ENCODE measurements around the gene GRK5. TPM values are rescaled to one million over a fixed set of nuclear protein-coding genes. Genes with fewer than 3 reads are reported as not detected.

GRK5 gene
- total RNA-seq, 4 donors from 2014 or later, result 10.0 to 61.9 (median 18.1) TPM

DNA sequence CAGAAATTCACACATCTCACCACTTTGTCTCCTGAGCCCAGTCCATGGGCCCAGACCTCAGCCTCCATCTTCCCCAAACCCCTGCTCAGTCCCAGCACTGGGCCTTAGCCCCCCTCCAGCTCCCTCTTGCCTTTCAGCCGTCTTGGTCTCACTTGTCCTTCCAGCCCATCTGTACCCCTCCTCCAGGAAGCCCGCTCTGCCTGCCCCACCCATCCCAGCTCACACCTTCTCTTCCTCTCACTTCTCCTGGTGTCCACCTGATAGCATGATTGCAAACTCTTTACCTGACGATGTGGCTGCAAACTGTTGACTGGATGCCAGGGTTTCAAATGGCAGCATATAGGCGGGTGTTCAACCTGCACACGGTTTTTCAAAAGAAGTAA is 238.6 kb downstream of the GRK5 start:
- Histone ChIP-seq H3K27me3 (no peaks in the 10 kb centered on the region), H3K9me3 (no peaks in the 10 kb centered on the region), H3K4me1 (peaks cover 0 to 4% (median 0%) of the 10 kb centered on the region in 4 donors), H3K27ac (no peak overlapping the region), H3K36me3 (peaks cover 0 to 18% (median 0%) of the 10 kb centered on the region in 3 donors), H3K4me3 (no peak overlapping the region)
- no peak for DNase-seq
- TF ChIP-seq, protein P1, sequence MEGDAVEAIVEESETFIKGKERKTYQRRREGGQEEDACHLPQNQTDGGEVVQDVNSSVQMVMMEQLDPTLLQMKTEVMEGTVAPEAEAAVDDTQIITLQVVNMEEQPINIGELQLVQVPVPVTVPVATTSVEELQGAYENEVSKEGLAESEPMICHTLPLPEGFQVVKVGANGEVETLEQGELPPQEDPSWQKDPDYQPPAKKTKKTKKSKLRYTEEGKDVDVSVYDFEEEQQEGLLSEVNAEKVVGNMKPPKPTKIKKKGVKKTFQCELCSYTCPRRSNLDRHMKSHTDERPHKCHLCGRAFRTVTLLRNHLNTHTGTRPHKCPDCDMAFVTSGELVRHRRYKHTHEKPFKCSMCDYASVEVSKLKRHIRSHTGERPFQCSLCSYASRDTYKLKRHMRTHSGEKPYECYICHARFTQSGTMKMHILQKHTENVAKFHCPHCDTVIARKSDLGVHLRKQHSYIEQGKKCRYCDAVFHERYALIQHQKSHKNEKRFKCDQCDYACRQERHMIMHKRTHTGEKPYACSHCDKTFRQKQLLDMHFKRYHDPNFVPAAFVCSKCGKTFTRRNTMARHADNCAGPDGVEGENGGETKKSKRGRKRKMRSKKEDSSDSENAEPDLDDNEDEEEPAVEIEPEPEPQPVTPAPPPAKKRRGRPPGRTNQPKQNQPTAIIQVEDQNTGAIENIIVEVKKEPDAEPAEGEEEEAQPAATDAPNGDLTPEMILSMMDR (IDR thresholded peaks at IDR 0.05), result no peak
- TF ChIP-seq POLR2A (IDR thresholded peaks at IDR 0.05), result no peak

DNA sequence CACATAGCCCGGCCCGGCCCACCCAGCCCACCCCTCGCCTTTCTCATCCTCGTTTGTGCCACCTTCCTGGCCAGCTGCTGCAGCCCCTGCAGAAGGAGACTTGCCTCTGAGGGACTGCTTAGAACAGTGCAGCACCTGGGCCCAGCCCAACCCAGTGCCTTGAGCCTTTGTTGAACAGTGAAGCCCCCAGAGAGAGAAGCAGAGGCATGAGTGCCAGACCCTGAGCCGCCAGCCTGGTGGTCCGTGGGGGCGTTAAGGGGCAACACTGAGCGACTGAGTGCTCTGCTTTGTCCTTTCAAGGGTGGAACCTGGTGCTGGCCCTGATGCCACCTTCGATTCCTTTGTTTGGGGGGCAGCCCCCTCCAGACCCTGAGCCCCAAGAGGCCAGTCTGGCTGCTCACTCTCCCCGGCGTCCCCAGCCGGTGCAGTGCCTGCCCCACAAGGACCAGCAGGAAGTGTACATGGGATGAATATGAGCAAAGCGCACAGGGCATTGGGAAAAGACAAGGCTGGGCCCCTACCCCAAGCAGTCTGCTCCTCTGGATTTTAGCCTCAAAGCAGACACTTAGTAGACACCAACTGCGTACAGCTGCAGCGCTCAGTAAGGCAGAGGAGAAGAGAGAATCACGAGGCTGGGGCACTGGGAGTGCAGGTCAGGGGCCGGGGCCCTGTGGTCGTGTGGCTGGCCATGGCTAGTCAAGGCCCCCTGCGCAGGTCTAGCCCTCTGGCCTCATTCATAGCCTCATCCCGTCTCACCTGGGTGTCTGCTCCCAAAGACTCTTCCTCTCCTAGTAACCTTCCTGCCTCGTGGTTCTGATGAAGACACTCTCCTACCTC is 239.3 kb downstream of the GRK5 start:
- Histone ChIP-seq H3K4me3 (no peak overlapping the region), H3K9me3 (no peaks in the 10 kb centered on the region), H3K36me3 (peaks cover 0 to 18% (median 0%) of the 10 kb centered on the region in 3 donors), H3K27me3 (no peaks in the 10 kb centered on the region), H3K4me1 (no peaks in the 10 kb centered on the region), H3K27ac (no peak overlapping the region)
- no peak for DNase-seq
- TF ChIP-seq POLR2A (IDR thresholded peaks at IDR 0.05), result no peak
- TF ChIP-seq, protein P1 (IDR thresholded peaks at IDR 0.05), result no peak

DNA sequence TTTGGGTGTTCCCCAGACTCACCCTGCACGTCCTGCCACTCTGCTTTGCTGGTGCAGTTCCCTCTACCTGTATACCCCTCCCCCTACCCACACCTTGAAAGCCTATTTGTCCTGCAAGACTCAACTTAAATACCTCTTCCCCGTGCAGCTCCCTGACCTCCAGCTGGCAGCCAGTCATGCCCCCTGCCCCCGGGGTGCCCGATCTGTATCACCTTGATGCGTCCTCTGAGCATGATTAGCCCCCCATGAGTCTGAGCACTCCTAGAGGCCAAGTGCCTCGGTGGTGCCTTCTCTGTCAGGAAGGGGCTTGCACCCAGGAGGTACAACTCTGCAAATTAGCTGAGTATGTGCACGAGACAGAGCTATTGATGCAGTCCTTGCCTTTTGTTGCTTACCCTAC is 240.1 kb downstream of the GRK5 start:
- no peaks in the 10 kb centered on the region for H3K4me1 ChIP-seq
- H3K9me3 ChIP-seq, result no peaks in the 10 kb centered on the region
- peaks cover 0 to 18% (median 0%) of the 10 kb centered on the region in 3 donors for H3K36me3 ChIP-seq
- no peak for DNase-seq
- H3K4me3 ChIP-seq, result no peak overlapping the region
- H3K27ac ChIP-seq, result no peak overlapping the region
- no peak for TF ChIP-seq POLR2A (IDR thresholded peaks at IDR 0.05)
- TF ChIP-seq, protein P1 (IDR thresholded peaks at IDR 0.05), result no peak
- H3K27me3 ChIP-seq, result no peaks in the 10 kb centered on the region

DNA sequence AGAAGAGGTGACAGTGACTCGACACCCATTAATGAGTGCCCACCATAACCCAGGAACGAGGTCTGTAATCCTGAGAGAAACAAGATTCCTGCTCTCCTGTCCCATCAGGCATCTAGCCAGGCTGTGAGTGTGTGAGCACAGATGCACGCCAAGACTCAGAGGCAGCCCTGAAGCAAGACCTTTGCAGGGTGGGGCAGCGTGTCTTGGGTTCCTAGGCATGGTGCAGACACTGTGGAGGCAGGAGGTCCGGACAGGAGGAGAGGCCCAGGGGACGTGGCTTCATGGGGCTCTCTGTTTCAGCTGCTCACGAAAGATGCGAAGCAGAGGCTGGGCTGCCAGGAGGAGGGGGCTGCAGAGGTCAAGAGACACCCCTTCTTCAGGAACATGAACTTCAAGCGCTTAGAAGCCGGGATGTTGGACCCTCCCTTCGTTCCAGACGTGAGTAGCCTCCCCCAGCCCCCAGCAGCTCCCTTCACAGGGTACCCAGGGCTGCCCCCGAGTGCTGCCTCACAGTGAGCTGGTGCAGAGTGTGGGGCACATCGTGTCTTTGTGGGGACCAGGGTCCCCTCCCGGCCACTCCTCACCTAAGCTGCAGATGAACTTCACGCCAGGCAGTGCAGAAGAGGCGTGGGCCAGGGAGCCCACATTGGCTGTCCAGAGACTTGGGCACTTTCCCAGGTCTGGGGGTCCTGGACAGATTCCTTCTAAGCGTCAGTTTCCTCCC is 240.6 kb downstream of the GRK5 start:
- TF ChIP-seq POLR2A (IDR thresholded peaks at IDR 0.05), result no peak
- TF ChIP-seq, protein P1 (IDR thresholded peaks at IDR 0.05), result no peak
- Histone ChIP-seq H3K36me3 (peaks cover 0 to 23% (median 0%) of the 10 kb centered on the region in 3 donors), H3K4me1 (no peaks in the 10 kb centered on the region), H3K27ac (no peak overlapping the region), H3K9me3 (no peaks in the 10 kb centered on the region), H3K27me3 (no peaks in the 10 kb centered on the region), H3K4me3 (no peak overlapping the region)
- DNase-seq, result no peak

DNA sequence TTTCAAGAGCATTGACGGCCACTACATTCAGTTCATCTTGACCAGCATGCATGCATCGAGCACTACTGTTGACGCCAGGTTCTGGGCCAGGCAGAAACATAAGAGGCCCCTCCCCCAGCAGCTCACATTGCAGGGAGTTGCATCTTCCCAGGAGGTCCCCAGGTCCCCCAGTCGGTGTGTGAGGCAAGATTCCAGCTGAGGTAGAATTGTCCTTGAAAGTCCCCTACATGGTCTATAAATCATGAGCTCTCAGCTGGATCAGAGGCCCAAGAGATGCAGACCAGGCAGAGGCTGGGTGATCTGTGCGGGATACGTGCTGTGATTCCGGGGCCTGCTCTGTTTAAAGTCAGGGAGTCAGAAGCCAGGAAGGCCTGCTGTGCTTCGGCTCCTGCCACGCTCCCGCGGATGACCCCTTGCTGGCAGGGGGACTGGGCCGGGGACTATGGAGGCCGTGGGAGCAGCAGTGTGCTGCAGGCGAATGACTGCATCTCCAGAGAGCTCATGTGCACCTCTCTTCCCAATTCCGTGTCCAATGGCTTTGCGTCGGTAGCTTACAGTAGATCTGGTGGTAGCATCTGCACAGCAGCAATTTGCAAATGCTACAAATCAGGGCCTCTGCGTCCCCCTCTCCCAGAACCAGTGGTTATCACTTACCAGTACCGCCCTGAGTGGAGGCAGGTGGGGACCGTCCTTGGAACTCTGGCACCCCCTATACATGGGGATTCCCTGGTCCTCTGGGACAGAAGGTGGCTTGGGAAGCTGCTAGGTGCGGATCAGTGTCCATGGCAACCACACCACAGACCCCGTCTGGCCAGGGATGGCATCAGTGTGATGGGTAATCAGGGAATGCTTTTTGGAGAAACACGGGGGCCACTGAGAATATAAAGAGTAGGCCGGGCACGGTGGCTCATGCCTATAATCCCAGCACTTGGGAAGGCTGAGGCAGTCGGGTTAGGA is 241.5 kb downstream of the GRK5 start:
- no peak overlapping the region for H3K4me3 ChIP-seq
- peaks cover 0 to 28% (median 0%) of the 10 kb centered on the region in 3 donors for H3K36me3 ChIP-seq
- TF ChIP-seq, protein P1 (IDR thresholded peaks at IDR 0.05), result no peak
- TF ChIP-seq POLR2A (IDR thresholded peaks at IDR 0.05), result no peak
- H3K27me3 ChIP-seq, result no peaks in the 10 kb centered on the region
- no peaks in the 10 kb centered on the region for H3K9me3 ChIP-seq
- no peak for DNase-seq
- no peak overlapping the region for H3K27ac ChIP-seq
- no peaks in the 10 kb centered on the region for H3K4me1 ChIP-seq

Data from Peyer's patch (tissue), 4 donors.